Spleen (tissue), 11 donors: ENCODE measurements around the gene OPRL1. TPM values are rescaled to one million over a fixed set of nuclear protein-coding genes. Genes with fewer than 3 reads are reported as not detected.

ENCODE experiments used
- DNase-seq: peaks from one replicate; pipeline ENCODE4 v3.0.0-alpha.2; 2020
- H3K27ac ChIP-seq, 8 donors: fragments of 200-600 bp; sonication (generic) in 7 of 8; 1 replicate in 4 of 8; 2 replicates in 4 of 8; pipeline versions ENCODE4 v1.5.0 to v1.8.0; 2016 to 2021; ENCODE audit warnings: inconsistent platforms in 4 of 8, mild to moderate bottlenecking in 4 of 8, moderate library complexity in 1 of 8
- H3K27me3 ChIP-seq, 7 donors: fragments of 200-600 bp; sonication (generic) in 6 of 7; replicated peaks in 1 of 7; 1 replicate in 4 of 7; 2 replicates in 3 of 7; pipeline versions ENCODE4 v1.5.0 to v1.8.0; 2016 to 2021; ENCODE audit warnings: inconsistent platforms in 3 of 7, mild to moderate bottlenecking in 1 of 7
- H3K36me3 ChIP-seq, 6 donors: fragments of 200-600 bp; sonication (generic) in 5 of 6; 1 replicate in 4 of 6; 2 replicates in 2 of 6; pipeline versions ENCODE4 v1.5.0 to v1.8.0; 2016 to 2021; ENCODE audit warnings: inconsistent platforms in 2 of 6
- H3K4me1 ChIP-seq, 6 donors: fragments of 200-600 bp; sonication (generic) in 5 of 6; 1 replicate in 3 of 6; 2 replicates in 3 of 6; pipeline versions ENCODE4 v1.5.0 to v1.8.0; 2016 to 2021; ENCODE audit warnings: inconsistent platforms in 3 of 6
- H3K4me3 ChIP-seq, 8 donors: fragments of 200-600 bp; sonication (generic) in 7 of 8; 1 replicate in 4 of 8; 2 replicates in 4 of 8; pipeline versions ENCODE4 v1.5.0 to v1.8.0; 2016 to 2021; ENCODE audit warnings: inconsistent platforms in 4 of 8, mild to moderate bottlenecking in 4 of 8, moderate library complexity in 2 of 8
- H3K9me3 ChIP-seq, 8 donors: fragments of 200-600 bp; sonication (generic) in 7 of 8; 1 replicate in 4 of 8; 2 replicates in 4 of 8; pipeline versions ENCODE4 v1.5.0 to v1.8.0; 2016 to 2021; ENCODE audit warnings: inconsistent platforms in 4 of 8
- CTCF ChIP-seq, 11 experiments: fragments of 200-600 bp in 7 of 11; fragments of 450-650 bp in 4 of 11; sonication (generic) in 4 of 11; IDR thresholded peaks in 8 of 11; conservative IDR thresholded peaks in 3 of 11; 1 replicate in 7 of 11; 2 replicates in 4 of 11; pipeline versions ENCODE4 v1.4.0 to v1.8.0; 2016 to 2021; ENCODE audit warnings: antibody characterized with exemption in 11 of 11, inconsistent platforms in 4 of 11, mild to moderate bottlenecking in 1 of 11
- POLR2A ChIP-seq, 3 donors: fragments of 450-650 bp; IDR thresholded peaks; one replicate each; pipeline ENCODE4 v1.5.1; 2017; ENCODE audit warnings: antibody characterized with exemption in 3 of 3, mild to moderate bottlenecking in 1 of 3
- POLR2AphosphoS5 ChIP-seq, 3 donors: sonication (generic); formaldehyde crosslinking; IDR thresholded peaks; one replicate each; pipeline ENCODE4 v1.5.1; 2017; ENCODE audit warnings: antibody characterized with exemption in 3 of 3
- WGBS, 5 donors: extraction: QIAGEN DNeasy Blood & Tissue Kit in 3 of 5; methylation state at CpG; one replicate each; pipeline versions ENCODE4 v1.1.5 to v1.1.7; 2013 to 2018; 5-methylcytosine and 5-hydroxymethylcytosine counted together
- intact Hi-C: fragments of 100-400 bp; cut with DNase I; formaldehyde crosslinking; loops from one replicate; pipeline ENCODE4 v1.15.0; 2023; ENCODE audit warnings: low total_unique reads
- polyA plus RNA-seq, 3 donors: library from polyadenylated mRNA; stranded (reverse); fragments of 200-250 nt; gene quantifications; one replicate each; pipeline ENCODE4 v1.2.1, GENCODE V29; 2013
- total RNA-seq, 7 donors: library from RNA; depleted of rRNA in 3 of 7; stranded (reverse); fragments of >200 nt in 3 of 7; fragmentation: NEBNext Ultra II Directional in 4 of 7; extraction: Animal tissue kit (Norgen Biotek cat#: 25700) in 4 of 7; gene quantifications; one replicate each; pipeline versions ENCODE4 v1.1.0 to v1.2.1, GENCODE V29; 2016 to 2021
- donor health status: healthy with polysubstance abuse.
- donor health status: DM: no; HTN: no; CAD: no; lungs with moderate emphysema.
- donor health status: DM: no; HTN: no; CAD: no.
- donor health status: Bipolar disorder and iron deficiency.
- donor health status: healthy.
- donor health status: DM: no; HTN: no; CAD: no.
- donor health status: DM: yes; HTN: yes; CAD: no.

Gene OPRL1
- total and polyA plus RNA-seq, 10 donors = 1.9 to 7.9 (median 5.0) TPM

- WGBS, 5 donors = 77 to 89% (median 82%) methylated on average over 11 to 21 of the region's 21 CpGs
- no peaks in the 10 kb centered on the region for H3K4me1 ChIP-seq
- no peak overlapping the region for H3K4me3 ChIP-seq
- H3K9me3 ChIP-seq = peaks cover 0 to 6% (median 0%) of the 10 kb centered on the region in 8 donors
- TF ChIP-seq POLR2AphosphoS5 (IDR thresholded peaks at IDR 0.05) = no peak
- TF ChIP-seq CTCF (IDR thresholded peaks at IDR 0.05 in 8 of 11, conservative IDR thresholded peaks at IDR 0.05 in 3 of 11) = no peak
- no peak for TF ChIP-seq POLR2A (IDR thresholded peaks at IDR 0.05)
- intact Hi-C loops = no loop called here
- H3K27ac ChIP-seq = no peak overlapping the region
- peak; percentile 59 for DNase-seq
- no peaks in the 10 kb centered on the region for H3K36me3 ChIP-seq
- H3K27me3 ChIP-seq = peaks cover 0 to 31% (median 4%) of the 10 kb centered on the region in 7 donors
These were observed 59.5 kb downstream of the OPRL1 start for GRCh38 chr20:64139199-64140060.

GRCh38 chr20:64140061-64140931 is 60.4 kb downstream of the OPRL1 start:
- no peaks in the 10 kb centered on the region for H3K4me1 ChIP-seq
- H3K36me3 ChIP-seq = no peaks in the 10 kb centered on the region
- no peak overlapping the region for H3K4me3 ChIP-seq
- peak; percentile 36 for DNase-seq
- TF ChIP-seq CTCF (IDR thresholded peaks at IDR 0.05 in 8 of 11, conservative IDR thresholded peaks at IDR 0.05 in 3 of 11) = no peak
- no peak for TF ChIP-seq POLR2AphosphoS5 (IDR thresholded peaks at IDR 0.05)
- no peak for TF ChIP-seq POLR2A (IDR thresholded peaks at IDR 0.05)
- H3K27me3 ChIP-seq = peaks cover 0 to 33% (median 4%) of the 10 kb centered on the region in 7 donors
- H3K9me3 ChIP-seq = peaks cover 0 to 13% (median 7%) of the 10 kb centered on the region in 8 donors
- 76 to 88% (median 84%) methylated on average over 12 to 13 of the region's 13 CpGs for WGBS, 5 donors
- intact Hi-C loops = no loop called here
- H3K27ac ChIP-seq = no peak overlapping the region

GRCh38 chr20:64140956-64141355 is 61.1 kb downstream of the OPRL1 start:
- 67 to 84% (median 74%) methylated on average over 10 of the region's 10 CpGs for WGBS, 5 donors
- Histone ChIP-seq H3K4me3 (no peak overlapping the region), H3K27ac (no peak overlapping the region), H3K36me3 (no peaks in the 10 kb centered on the region), H3K4me1 (no peaks in the 10 kb centered on the region), H3K27me3 (peaks cover 0 to 39% (median 4%) of the 10 kb centered on the region in 7 donors), H3K9me3 (peaks cover 0 to 19% (median 13%) of the 10 kb centered on the region in 8 donors)
- intact Hi-C loops = no loop called here
- no peak for TF ChIP-seq POLR2AphosphoS5 (IDR thresholded peaks at IDR 0.05)
- no peak for TF ChIP-seq CTCF (IDR thresholded peaks at IDR 0.05 in 8 of 11, conservative IDR thresholded peaks at IDR 0.05 in 3 of 11)
- no peak for TF ChIP-seq POLR2A (IDR thresholded peaks at IDR 0.05)
- peak; percentile 47 for DNase-seq
